Measurements from ENCODE around the gene OGFR.

GRCh38 chr20:62828511-62829230, 24.0 kb downstream of the OGFR start:
- no peak for TF ChIP-seq CTCF (IDR thresholded peaks at IDR 0.05)
- TF ChIP-seq POLR2A (IDR thresholded peaks at IDR 0.05), result no peak

Data from Peyer's patch (tissue), 4 donors.